ENCODE data around the gene OSBPL2. TPM values are rescaled to one million over a fixed set of nuclear protein-coding genes. Genes with fewer than 3 reads are reported as not detected.
A peak's percentile ranks its signal among the peaks of the same experiment; 100 is the strongest.

The OSBPL2 gene
- total RNA-seq, 1 donor from 2014 or later, result 58.5 TPM

DNA sequence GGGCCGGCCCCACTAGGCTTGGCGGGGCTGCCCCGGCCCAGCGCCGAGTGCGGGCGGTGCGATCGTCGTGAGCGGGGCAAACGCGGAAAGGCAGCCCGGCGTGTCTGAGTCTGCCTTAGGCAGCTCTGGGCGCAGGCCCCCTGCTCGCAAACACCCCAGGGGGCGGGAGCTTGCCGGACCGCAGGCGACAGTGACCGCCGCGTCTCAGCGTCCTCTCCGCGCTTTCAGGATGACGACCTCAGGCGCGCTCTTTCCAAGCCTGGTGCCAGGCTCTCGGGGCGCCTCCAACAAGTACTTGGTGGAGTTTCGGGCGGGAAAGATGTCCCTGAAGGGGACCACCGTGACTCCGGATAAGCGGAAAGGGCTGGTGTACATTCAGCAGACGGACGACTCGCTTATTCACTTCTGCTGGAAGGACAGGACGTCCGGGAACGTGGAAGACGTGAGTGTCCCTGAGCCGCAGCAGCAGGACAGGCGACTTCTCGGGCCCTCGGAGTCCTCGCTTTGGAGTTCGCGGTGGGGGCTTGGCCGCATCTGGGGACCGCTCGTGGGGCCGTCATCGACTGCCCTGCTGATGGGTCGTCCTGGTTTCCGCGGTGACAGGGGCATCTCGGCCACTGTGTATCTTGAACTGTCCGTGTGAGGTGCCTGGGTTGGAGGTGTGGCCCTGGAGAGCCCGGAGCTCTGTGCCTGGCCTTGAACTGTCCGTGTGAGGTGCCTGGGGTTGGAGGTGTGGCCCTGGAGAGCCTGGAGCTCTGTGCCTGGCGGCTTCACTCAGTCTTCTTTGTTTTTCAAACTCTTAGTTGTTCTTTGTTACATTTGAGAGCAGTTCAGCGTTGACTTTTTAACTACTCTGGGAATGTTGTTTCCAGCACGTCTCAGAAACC, 65.3 kb downstream of the OSBPL2 start:
- ATAC-seq, result peak; percentile 5

DNA sequence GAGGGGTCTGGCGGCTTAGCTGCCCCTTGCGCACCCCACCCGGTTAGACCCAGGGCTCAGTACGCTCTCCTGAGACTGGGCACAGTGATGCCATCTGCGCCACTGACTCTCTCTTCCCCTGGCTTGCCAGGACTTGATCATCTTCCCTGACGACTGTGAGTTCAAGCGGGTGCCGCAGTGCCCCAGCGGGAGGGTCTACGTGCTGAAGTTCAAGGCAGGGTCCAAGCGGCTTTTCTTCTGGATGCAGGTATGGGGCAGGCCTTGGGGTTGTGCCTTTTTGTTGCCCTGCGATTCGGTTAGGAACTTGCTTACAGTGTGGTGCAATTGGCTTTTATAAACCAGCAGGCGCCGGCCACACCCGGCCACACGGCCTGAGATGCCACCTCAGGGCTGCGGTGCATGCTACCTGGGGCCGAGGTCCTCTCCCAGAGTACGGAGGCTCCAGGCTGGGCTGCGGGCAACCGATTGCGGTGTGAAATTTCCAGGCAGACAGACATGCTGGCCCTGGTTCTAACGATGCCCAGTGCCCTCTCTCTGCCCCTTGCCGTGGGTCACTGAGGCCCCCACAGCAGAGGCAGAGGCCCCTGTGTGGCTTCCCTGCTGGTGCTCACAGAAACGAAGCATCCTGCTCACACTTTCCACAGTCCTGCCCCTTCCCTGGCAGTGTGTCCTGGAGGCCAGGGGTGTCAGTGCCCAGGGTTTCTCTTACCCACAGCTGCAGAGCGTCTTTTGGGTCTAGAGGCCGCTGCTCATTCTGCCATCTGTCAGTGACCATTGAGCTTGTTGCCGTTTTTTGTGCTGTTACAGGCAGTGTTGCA, 66.2 kb downstream of the OSBPL2 start:
- ATAC-seq, result no peak

DNA sequence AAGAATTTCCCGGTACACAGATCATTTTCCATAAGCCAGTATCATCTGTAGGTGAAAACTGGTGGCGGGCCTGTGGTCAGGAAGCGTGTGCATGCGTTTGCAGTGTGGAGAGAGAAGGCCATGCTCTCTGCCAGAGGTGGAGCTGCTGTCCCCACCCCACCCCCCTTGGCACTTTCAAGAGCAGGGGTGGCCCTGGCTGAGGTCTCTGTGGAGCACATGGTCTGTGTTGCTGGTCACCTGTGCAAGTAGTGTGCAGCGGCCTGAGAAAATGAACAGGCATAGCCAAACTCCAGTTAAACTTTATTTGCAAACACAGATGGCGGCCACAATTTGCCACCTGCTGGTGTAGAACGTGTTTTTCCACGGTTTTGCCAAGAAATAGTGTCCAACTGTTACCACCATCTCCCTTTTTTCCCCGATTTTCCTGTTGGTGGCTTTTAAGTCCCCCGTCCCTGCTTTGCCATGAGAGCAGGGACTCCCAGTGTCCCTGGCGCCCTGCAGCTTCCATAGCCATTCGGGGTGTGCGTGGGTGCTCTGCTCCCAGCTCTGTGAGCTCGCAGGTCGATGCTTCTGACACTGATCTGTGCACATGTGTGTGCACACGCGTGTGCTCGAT, 66.9 kb downstream of the OSBPL2 start:
- ATAC-seq, result no peak

DNA sequence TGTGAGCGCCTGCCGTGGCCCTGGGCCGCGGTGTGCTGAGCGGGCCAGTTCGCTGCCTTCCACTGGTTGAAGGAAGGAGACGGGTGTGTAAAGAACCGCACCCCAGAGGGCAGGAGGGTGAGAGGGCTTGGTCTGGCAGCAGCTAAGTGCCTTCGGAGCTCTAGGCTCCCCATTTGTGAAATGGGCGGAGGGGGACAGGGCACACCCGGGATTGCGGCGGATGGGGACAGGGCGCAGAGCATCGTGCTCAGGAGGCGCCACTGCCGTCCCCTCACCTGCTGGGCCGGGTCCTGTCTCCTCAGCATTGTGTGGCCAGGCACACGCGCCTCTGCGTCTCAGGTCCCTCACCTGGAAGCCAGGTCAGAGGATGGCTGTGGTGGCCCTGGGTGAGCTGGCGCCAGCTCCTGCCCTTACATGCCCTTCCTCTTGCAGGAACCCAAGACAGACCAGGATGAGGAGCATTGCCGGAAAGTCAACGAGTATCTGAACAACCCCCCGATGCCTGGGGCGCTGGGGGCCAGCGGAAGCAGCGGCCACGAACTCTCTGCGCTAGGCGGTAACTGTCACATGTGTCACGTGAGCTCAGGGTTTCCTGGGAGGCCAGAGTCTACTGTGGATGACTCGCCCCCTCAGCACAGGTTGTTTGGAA, 67.6 kb downstream of the OSBPL2 start:
- peak; percentile 1 for ATAC-seq

DNA sequence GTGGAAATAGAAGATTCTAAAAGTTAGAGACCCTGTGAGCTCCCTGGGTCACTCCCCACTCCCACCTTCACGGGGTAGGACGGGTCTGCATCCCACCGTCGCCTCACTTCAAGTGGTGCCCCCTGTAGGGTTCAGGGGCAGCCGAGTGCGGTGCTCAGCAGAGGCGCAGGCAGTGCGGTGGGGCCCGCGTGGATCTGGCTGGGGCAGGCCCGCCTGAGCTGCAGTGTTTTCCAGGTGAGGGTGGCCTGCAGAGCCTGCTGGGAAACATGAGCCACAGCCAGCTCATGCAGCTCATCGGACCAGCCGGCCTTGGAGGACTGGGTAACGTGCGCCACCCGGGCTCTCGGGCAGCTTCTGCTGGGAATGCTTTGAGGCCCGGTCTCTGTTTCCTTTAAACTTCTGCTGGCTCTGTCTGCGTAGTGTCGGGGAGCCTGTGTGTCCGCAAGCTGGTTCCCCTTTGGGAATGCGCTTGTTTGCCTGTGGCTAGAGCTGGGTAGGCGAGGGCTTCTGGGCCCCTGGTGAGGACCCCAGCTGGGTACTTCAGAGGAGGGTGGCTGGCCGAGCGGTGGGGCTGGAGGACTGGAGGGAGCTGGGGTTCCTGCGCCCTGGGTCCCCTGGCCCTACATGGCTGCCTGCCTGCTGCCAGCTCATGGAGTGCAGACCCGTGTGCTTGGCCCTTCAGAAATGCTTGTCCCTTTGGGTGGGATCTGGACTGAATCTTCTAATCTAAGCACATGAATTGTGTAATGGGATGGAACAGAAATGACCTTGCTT, 68.3 kb downstream of the OSBPL2 start:
- peak; percentile 5 for ATAC-seq

DNA sequence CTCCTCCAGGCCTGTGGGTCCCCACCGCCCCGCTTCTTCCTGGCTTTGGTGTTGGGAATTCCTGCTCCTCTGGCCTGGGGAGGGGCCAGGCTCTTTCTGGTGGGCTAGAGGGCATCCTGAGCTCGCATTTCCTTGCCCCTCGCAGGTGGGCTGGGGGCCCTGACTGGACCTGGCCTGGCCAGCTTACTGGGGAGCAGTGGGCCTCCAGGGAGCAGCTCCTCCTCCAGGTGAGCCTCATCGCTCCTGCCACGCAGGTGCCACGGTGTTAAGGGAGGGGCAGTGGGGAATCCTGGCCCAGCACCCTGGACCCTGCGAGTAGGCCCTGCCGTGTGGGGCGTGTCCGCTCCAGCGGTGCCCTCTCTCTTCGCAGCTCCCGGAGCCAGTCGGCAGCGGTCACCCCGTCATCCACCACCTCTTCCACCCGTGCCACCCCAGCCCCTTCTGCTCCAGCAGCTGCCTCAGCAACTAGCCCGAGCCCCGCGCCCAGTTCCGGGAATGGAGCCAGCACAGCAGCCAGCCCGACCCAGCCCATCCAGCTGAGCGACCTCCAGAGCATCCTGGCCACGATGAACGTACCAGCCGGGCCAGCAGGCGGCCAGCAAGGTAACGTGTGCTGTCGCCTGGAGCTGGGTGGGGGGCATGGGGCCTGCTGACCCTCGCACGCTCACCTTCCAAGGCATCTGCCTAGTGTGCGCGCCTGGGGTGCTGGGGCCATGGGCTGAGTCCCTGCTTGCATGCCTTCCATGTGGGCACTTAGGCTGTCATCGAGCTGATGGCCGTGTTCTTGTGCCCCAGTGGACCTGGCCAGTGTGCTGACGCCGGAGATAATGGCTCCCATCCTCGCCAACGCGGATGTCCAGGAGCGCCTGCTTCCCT, 69.1 kb downstream of the OSBPL2 start:
- no peak for ATAC-seq

DNA sequence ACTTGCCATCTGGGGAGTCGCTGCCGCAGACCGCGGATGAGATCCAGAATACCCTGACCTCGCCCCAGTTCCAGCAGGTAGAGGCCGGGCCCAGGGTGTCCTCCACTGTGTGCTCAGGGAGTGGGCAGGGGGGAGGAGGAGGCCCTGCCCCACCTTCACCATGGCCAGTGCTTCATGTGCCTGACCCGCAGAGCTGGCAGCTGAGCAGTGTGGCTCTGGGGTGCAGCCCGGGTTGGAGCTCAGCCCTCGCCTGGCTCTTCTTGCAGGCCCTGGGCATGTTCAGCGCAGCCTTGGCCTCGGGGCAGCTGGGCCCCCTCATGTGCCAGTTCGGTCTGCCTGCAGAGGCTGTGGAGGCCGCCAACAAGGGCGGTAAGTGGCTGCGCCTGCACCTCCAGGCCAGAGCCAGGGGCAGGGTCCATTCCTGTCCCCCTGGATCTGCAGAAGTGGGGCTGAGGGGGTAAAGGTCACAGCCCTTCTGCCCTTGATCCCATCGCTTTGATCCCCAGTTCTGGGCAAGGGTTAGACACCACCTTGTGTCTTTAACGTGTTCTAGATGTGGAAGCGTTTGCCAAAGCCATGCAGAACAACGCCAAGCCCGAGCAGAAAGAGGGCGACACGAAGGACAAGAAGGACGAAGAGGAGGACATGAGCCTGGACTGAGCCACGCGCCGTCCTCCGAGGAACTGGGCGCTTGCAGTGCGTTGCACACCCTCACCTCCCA, 69.9 kb downstream of the OSBPL2 start:
- ATAC-seq, result no peak

DNA sequence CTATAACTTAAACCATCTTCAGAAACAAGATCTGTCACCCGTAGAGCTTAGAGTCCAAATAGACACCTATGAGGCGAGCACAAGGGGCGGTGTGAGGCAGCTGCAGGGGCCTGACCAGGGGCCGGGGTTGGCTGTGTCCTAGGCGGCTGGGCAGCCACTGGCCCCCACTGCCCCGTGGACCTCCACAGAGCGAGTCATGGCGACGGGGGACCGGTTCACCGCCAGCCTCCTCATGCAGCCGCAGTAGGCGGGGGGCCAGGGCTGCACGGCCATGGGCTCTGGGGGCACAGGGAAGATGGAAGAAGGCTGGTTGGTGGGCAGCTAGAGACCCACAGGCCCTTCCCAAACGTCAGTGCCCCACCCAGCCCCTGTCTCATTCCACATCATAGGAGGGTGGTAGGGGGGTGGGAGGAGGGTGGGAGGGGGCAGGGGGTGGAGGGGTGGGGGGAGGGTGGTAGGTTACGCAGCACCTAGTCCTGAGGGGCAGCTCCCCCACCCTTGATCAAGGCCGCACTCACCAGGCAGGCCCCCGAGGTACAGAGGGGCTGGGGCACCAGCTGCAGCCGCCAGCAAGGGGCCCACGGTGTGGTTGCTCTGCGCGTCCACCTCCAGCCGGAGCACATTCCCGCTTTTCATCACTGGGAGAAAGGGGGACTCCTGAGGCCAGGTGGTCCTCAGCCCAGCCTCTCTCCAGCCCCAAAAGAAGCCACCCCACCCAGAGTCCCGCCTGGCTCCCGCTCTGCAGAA, 71.0 kb downstream of the OSBPL2 start:
- no peak for ATAC-seq

DNA sequence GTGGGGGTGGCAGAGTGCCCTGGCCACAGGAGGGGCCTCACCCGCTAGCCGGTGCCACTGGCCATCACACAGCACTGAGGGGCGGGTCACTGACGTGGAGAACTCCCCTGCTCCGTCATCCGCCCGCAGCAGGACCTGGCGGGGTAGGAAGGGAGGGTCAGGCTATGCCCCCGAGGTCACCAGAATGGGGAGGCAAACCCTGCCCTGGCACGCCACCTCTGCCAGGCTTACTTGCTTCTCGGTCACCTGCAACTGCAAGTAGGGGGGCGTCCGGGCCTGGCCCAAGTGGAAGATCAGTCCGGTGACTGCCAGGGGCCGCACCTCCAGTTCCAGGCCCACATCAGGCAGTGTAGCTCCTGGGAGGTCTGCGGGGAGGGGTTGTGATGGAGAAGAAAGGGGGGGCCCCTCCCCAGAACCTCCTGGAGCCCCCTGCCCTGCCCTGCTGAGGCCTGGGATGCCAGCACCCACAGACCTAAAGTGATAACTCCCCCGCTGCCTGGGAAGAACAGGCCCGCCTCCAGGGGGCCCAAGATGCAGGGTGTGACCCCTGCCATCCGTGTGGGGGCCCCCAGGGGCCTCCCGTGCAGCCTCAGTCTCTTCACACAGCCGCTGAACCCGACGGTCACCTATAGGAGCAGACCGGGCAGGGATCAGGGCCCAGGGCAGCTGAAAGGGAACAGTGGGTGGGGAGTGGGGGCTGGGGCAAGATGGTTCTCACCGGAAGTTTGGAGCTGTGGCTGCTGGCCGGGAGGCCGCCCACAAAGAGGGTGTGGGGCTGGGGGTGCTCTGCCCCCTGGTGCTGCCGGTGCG, 71.8 kb downstream of the OSBPL2 start:
- ATAC-seq, result no peak

DNA sequence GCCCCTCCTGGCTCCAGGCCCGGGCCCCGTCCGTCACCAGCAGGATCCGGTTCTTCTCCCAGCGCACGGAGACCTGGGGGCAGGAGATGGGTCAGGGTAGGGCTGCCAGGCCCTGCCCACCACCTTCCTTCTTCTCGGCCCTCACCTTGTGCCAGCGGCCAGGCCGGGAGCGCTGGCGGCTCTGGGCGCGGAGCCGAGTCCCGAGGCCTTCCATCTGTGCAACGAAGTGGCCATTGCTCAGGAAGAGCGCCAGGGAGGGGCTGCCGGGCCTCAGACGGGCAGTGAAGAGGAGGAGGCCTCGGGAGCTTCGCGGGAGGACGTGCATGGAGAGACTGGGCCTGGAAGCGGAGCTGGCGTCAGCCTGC, 72.4 kb downstream of the OSBPL2 start:
- no peak for ATAC-seq

DNA sequence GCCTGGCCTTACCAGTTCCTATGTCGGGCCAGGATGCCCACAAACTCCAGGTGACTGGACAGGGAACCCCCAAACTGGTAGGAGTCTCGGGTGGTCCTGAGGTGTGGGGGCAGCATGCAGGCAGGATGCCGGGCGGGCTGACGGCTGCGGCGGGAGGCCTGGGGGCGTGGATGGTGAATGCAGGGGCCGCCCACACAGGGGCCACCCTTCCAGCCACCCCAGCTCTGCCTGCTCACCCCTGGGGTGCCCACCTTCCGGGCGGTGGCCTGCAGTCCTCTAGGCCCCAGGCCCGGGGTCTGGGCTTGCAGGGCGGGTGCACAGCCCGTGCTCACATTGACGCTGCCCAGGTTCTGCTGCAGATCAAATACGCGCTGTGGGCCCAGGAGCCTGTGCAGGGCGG, 72.8 kb downstream of the OSBPL2 start:
- no peak for ATAC-seq

DNA sequence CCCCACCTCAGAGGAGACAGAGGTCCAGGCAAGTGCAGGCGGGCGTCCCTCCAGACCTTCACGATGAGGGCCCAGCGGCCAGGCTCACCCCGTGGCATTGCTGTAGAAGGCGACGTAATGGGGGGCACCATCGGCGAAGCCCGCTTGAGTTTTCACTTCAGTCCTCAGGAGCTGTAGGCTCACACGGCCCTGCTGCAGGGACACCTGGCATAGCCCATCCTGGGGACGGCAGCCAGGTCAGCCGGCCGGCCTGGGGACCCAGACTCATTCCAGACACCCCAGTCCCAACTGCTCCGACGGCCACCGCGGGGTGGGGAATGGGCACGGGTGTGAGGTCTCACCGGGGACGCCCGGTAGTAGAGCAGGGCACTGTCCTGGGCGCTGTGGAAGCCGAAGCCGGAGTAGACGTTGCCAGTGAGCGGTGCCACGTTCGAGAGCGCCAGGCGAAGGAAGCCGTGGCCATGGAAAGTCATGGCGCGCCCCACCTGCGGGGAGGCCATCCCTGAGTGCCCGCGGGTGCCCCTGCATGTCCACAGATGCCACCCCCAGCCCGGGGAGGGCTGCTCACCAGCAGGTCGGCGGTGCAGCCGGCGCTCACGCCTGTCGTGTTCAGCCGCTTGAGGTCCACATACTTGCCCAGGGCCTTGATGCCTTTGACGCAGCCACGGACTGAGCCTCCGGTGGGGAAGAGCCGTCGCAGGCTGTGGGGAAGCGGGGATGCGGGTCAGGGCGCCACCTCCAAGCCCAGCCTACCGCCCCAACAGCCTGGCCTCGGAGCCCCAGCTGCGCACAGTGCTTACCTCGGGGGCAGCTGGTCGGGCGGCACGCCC, 73.7 kb downstream of the OSBPL2 start:
- ATAC-seq, result no peak

DNA sequence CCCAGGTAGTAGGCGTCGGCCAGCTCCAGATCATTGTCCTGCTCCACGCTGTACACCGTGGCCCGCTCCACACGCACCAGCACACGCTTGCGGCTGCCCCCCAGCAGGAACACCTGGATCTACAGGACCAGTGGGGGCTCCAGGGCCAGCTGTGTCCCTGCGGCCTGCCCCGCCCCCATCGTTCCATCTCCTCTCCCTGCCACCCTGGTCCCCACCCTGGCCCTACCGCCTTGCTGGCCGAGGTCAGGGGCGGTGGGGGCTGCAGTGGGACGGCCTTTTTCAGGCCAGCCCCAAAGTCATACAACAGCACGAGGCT, 74.3 kb downstream of the OSBPL2 start:
- no peak for ATAC-seq

DNA sequence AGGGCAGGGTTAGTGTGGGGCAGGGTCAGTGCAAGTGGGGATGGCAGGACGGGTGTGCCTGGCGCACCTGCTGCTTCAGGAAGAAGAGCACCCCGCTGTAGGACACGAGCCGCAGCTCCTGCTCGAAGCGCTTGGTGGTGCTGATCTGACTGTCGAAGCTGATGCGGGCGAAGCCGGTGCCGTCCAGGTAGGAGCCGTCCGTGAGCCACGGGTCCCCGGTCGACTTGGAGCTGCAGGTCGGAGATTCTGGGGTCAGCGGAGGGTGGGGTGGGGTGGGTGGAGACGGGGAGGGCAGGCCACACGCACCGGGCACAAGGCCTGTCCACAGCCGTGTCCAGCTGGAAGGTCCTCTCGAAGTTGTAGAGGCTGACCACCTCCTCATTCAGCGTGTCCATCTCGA, 74.7 kb downstream of the OSBPL2 start:
- ATAC-seq, result no peak

DNA sequence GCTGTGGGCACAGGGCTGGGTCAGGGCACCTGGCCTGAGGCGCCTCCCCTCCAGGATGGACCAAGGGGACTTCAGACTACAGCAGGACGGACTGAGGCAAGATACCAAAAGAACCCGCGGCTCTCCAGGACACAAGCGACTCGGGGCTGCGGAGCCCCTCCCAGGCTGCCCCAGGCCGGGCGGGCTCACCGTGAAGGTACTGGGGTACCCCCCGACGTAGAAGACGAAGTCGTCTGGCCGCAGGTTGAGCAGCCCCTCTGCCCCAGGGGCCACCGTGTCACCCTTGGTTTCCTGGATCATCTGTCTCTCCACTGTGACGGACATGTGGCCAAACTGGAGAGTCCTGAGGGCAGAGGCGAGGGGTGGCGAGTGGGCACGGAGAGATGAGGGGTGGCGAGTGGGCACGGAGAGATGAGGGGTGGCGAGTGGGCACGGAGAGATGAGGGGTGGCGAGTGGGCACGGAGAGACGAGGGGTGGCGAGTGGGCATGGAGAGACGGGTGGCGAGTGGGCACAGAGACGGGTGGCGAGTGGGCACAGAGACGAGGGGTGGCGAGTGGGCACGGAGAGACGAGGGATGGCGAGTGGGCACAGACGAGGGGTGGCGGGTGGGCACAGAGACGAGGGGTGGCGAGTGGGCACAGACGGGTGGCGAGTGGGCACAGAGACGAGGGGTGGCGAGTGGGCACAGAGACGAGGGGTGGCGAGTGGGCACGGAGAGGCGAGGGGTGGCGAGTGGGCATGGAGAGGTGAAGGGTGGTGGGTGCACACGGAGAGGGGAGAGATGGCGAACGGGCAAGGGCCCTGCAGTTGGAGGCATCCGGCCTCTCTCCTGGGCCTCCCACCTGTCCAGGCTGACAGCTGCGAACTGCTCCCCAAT, 75.4 kb downstream of the OSBPL2 start:
- no peak for ATAC-seq

DNA sequence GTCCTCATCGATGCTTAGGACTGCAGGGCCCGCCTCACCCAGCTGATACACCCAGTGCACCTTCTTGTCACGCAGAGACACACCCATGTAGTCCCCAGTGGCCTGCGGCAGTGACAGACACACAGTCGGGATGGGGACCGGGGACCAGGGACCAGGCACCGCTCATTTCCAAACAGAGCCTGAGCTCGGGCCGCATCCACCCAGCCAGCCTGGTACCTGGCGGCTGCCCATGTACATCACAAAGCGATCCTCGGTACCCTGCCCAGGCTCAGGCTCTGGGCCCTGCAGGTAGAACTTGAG, 76.0 kb downstream of the OSBPL2 start:
- ATAC-seq, result no peak

DNA sequence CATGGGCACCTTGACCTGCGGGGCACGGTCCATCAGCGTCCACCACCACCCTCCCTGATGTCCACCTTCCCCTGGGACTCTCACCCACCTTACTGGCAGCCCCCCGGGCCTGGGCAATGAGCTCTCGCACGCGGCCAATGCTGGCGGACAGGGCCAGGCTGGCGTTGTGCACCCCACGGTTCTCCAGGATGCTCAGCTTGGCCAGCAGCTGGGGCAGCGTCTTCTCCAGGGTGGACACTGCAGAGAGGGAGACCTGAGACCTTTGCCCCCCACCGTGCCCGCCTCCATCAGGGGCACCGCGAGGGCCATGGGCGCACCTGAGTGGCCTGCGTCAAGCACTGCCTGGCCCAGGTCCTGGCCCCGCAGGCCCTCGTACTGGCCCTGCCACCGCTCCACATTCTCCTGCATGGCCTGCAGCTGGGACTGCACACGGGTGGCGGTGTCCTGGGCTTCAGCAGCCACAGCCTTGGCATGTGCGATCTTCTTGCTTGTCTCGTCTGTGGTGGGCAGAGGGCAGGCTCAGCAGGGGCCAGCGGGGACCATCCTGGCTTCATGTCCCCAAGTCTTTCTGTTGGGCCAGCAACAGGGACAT, 76.5 kb downstream of the OSBPL2 start:
- ATAC-seq, result no peak
